ENCODE results near the gene MPC1.
"Not testable (repeated sequence)": the region's sequence is repeated elsewhere in the genome, so short reads cannot be mapped to it uniquely, and the experiment has no call there.

Gene MPC1

DNA sequence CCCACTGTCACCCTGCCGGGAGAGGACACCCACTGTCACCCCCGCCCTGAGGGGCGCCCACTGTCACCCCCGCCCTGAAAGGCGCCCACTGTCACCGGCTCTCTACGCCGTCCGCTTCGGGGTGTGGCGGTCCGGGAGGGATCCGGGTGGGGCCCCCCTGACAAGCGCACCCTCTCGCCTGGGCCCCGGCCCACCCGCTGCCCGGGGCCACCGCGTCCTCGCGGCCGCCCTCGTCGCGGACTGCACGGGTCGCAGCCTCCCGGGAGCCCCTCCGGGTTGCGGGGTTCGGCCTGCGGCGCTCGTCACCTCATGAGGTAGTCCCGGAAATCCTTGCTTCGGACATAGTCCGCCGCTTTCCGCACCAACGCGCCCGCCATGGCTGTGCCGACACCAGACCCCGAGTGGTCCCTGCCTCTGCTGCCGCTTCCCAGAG lies 224 bp downstream of the MPC1 start:
- no peak for DNase-seq (ENCODE audit: low read depth in 1 of 2, low spot score in 1 of 2)

DNA sequence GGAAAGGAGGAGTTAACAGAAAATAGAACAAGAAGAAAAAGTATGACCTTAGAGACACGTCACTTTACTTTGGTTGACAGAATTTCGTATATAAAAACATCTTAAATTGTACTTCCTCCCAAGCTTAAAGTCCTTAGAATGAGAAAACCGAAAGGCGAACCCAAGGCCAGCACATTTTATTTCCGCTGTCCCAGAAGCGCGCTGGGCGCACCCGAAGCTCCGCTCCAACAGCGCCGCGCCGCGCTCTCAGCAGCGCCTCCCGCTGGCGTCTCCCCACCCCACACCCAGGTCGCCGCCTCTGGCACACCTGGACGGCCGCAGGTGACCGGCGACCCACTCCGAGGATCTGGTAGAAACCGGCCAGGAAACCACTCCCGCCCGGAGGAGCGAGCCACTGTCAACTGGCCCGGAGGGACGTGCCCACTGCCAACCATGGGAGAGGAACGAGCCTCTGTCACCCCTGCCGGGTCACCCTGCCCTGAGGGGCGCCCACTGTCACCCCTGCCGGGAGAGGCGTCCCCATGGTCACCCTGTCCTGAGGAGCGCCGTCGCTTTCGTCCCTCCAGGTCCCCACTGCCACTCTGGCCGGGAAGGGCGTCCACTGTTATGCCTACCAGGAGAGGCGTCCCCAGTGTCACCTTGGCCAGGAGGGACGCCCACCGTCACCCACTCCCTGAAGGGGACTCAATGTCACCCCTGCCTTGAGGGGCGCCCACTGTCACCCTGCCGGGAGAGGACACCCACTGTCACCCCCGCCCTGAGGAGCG lies 824 bp downstream of the MPC1 start:
- peak; percentile 42 to 56 for DNase-seq (ENCODE audit: low read depth in 1 of 2, low spot score in 1 of 2)

- no peak for DNase-seq (ENCODE audit: low read depth in 1 of 2, low spot score in 1 of 2)
These were observed 1.4 kb downstream of the MPC1 start for GRCh38 chr6:166381381-166381732.

DNA sequence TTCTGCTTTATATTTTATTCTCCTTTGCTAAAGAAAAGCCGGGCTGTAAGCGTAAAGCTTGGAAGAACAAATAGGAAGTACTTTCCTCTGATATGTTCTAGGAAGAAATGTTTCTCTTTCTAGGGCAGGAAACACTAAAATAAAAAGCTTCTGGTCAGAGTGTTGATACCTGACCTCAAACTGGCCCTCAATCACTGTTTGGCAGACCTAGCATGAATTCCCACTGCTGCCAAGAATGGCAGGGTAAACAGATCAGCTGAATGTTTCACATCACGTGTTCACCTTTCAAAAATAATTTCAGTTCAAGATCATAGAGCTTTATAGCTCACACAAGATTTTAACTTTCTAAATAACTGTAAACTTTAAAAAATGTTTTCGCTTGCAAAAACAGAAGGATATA lies 2.9 kb downstream of the MPC1 start:
- DNase-seq (ENCODE audit: low read depth in 1 of 2, low spot score in 1 of 2): no peak

- DNase-seq (ENCODE audit: low read depth in 1 of 2, low spot score in 1 of 2): no peak
These were observed 3.6 kb downstream of the MPC1 start for GRCh38 chr6:166379103-166379586.

DNA sequence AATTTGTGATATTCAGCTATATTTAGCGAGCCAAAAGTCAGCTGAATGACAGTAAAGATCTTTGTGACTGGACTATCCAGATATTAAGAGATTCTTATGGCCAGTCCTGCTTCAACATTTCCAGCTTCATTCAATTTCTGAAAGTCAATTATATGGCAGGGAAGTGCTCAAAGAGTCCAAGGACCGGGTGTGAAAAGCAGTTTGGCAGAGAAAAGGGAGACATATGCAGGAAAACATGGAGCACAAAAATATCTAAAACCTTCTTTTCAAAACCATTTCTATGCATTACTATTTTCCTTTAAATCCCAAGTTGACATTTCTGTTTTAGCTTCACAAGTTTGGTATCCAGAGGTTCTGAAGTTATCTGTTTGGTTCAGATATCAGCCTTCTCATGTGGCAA lies 5.0 kb downstream of the MPC1 start:
- no peak for DNase-seq (ENCODE audit: low read depth in 1 of 2, low spot score in 1 of 2)

GRCh38 chr6:166375013-166375412 lies 7.7 kb downstream of the MPC1 start:
- no peak for DNase-seq (ENCODE audit: low read depth in 1 of 2, low spot score in 1 of 2)

DNA sequence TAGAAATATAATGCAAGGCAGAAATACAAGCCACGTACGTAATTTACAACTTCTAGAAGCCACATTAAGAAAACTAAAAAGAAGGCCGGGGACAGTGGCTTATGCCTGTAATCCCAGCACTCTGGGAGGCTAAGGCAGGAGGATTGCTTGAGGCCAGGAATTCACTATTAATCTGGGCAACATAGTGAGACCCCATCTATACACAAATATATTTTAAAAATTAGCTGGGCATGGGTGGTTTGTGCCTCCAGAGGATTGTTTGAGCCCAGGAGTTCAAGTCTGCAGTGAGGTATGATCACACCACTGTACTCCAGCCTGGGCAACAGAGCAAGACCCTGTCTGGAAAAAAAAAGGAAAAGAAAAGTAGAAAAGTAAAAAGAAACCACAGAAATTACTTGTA lies 12.3 kb downstream of the MPC1 start:
- DNase-seq (ENCODE audit: low read depth in 1 of 2, low spot score in 1 of 2): no peak

GRCh38 chr6:166369782-166370181 lies 13.0 kb downstream of the MPC1 start:
- no peak for DNase-seq (ENCODE audit: low read depth in 1 of 2, low spot score in 1 of 2)

DNA sequence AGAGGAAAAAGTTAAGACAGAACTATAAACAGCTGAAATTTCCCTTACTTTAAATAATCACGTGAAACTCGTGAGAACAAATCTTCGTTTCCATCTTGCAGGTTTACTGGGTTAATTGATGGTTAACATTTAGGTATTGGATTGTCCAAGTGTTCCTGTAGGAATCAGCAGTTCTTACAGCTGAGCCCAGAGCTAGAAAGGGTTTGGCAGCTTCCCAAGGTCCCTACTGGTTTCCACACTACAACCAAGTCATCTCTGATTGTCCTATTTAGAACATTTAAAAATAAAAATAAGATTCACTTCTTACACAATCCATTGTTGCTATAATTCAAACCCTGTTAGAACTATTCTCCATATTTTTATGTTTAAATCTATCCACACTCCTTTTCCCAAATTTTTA lies 15.8 kb downstream of the MPC1 start:
- DNase-seq (ENCODE audit: low read depth in 1 of 2, low spot score in 1 of 2): no peak

- no peak for DNase-seq (ENCODE audit: low read depth in 1 of 2, low spot score in 1 of 2)
These were observed 16.9 kb downstream of the MPC1 start for GRCh38 chr6:166365806-166366205.

DNA sequence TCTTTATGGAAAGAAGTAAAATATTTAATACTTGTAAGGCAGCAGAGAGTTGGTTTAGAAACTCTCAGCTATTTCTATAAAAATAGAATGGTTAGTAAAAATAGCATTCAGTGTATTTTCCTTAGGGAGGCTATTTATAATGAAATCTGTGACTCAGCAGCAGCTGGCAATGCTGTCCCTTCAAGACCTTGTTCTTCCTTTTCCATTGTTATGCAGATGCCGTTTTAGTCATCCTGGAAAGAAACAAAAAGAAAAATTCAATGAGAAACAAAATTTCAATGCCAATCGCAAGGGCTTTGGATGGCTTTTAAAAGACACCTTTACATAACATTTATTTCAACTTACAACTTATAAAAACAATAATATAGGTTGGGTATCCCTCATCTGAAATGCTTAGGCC lies 17.5 kb downstream of the MPC1 start:
- no peak for DNase-seq (ENCODE audit: low read depth in 1 of 2, low spot score in 1 of 2)

DNA sequence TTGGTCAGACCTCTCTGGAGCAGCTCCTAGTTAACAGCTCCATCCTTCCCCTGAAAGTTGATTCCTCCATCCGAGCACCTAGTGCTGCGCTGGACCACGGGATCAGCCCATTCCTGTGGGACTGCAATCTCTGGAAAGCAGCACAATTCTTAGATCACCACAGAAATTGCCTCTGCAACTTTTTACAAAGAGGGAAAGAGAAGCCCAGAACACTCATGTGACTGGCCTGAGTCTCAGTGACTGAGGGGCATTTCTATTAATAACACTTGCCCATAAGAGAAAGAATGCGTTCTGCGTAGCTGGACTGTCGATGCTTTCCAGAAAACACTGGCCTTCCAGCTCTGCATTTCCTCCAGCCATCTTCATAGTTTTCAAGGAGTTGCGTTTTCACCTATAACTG lies 18.3 kb downstream of the MPC1 start:
- DNase-seq (ENCODE audit: low read depth in 1 of 2, low spot score in 1 of 2): no peak

DNA sequence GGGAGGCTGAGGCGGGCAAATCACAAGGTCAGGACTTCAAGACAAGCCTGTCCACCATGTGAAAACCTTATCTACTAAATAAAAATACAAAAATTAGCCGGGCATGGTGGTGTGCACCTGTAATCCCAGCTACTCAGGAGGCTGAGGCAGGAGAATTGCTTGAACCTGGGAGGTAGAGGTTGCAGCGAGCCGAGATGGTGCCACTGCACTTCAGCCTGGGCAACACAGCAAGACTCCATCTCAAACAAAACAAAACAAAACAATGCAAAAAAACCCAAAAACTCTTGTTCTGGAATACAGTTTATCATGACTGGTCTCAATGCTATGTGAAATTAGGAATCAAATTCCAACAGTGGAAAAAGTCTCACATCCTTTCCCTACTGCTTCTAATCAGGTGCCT lies 20.3 kb downstream of the MPC1 start:
- DNase-seq (ENCODE audit: low read depth in 1 of 2, low spot score in 1 of 2): not testable (repeated sequence)

GRCh38 chr6:166361077-166361429 lies 21.7 kb downstream of the MPC1 start:
- DNase-seq (ENCODE audit: low read depth in 1 of 2, low spot score in 1 of 2): no peak

- no peak for DNase-seq (ENCODE audit: low read depth in 1 of 2, low spot score in 1 of 2)
These were observed 22.3 kb downstream of the MPC1 start for GRCh38 chr6:166360243-166361076.

- no peak for DNase-seq (ENCODE audit: low read depth in 1 of 2, low spot score in 1 of 2)
These were observed 27.2 kb downstream of the MPC1 start for GRCh38 chr6:166355552-166355951.

- DNase-seq (ENCODE audit: low read depth in 1 of 2, low spot score in 1 of 2): no peak
These were observed 27.8 kb downstream of the MPC1 start for GRCh38 chr6:166354965-166355364.

GRCh38 chr6:166354143-166354542 lies 28.6 kb downstream of the MPC1 start:
- DNase-seq (ENCODE audit: low read depth in 1 of 2, low spot score in 1 of 2): no peak

GRCh38 chr6:166353507-166353906 lies 29.2 kb downstream of the MPC1 start:
- DNase-seq (ENCODE audit: low read depth in 1 of 2, low spot score in 1 of 2): no peak

GRCh38 chr6:166352923-166353322 lies 29.8 kb downstream of the MPC1 start:
- DNase-seq (ENCODE audit: low read depth in 1 of 2, low spot score in 1 of 2): no peak

DNA sequence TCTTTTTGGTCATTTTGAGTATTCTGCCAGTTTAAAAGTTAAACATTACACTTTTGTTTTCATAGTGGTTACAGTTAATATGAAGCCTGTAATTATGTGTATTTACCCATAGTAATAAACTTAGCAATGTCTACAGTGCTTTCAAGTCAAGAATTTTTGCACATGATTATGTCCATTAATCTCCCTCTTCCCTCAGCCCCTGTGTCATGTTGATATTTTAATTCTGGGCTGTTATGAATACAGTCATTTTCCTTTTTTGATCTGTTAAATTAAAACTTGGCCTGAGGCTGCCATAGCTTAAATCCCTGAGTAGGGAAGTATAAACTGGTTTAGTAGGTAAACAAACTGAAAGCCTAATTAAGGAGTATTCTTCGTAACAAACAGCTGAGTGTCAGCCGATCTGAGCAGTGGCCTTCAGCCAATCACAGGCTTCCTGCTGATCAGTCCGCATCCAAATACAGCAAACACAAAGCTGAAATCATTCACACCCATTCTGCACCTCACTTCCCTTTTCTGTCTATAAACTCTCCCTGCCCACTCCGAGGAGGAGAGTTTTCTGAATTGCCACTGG lies 30.9 kb downstream of the MPC1 start:
- DNase-seq (ENCODE audit: low read depth in 1 of 2, low spot score in 1 of 2): no peak

Data from stimulated activated CD4-positive, alpha-beta T cell treated with anti-CD3 and anti-CD28 coated beads, Interleukin-15, amount 100 ng/mL, for 1 hour (primary cell).